K562 (cell line): ENCODE measurements around the gene RSPH1. TPM values are rescaled to one million over a fixed set of nuclear protein-coding genes. Genes with fewer than 3 reads are reported as not detected.

Experiments used
- BHLHE40 ChIP-seq: IDR thresholded peaks from 2 replicates; pipeline ENCODE4 v1.6.1; 2011; ENCODE audit warnings: low read length, improper control_type of control experiment
- BMI1 ChIP-seq: fragments of 150-350 bp; IDR thresholded peaks from 2 replicates; pipeline ENCODE4 v1.6.1; 2014; ENCODE audit warnings: low read length
- BRCA1 ChIP-seq, 2 experiments: fragments of 450-650 bp in 1 of 2; sonication (generic) in 1 of 2; formaldehyde crosslinking in 1 of 2; IDR thresholded peaks; 2 replicates each; pipeline versions ENCODE4 v1.5.0 to v1.6.1; 2017 to 2020; ENCODE audit warnings: mild to moderate bottlenecking in 1 of 2, missing genetic modification reagents in 1 of 2
- CBX8 ChIP-seq: fragments of 200-600 bp; sonication (generic); IDR thresholded peaks from 2 replicates; pipeline ENCODE4 v1.6.1; 2012; ENCODE audit warnings: borderline replicate concordance, mixed run types, low read depth, mild to moderate bottlenecking, moderate library complexity, mixed read lengths, low read length, control low read depth, inconsistent platforms; ENCODE audit not compliant: poor library complexity, severe bottlenecking; ENCODE audit errors: extremely low read depth
- CREB3 ChIP-seq: fragments of 450-650 bp; conservative IDR thresholded peaks from 2 replicates; pipeline ENCODE4 v1.6.1; 2016; ENCODE audit warnings: missing genetic modification characterization, low read depth, mild to moderate bottlenecking, missing compliant biosample characterization, moderate library complexity
- DIDO1 ChIP-seq: fragments of 450-650 bp; IDR thresholded peaks from 2 replicates; pipeline ENCODE4 v1.6.1; 2016; ENCODE audit warnings: low read depth, missing biosample characterization, missing genetic modification characterization
- EZH2 ChIP-seq: IDR thresholded peaks from 2 replicates; pipeline ENCODE4 v1.6.1; 2012; ENCODE audit warnings: low read depth, mild to moderate bottlenecking, inconsistent platforms, low read length, borderline replicate concordance
- FOXP4 ChIP-seq: sonication (generic); formaldehyde crosslinking; IDR thresholded peaks from 2 replicates; pipeline ENCODE4 v1.8.0; 2022; ENCODE audit warnings: mild to moderate bottlenecking, missing genetic modification reagents, borderline replicate concordance
- GATAD2A ChIP-seq: fragments of 450-650 bp; IDR thresholded peaks from 2 replicates; pipeline ENCODE4 v1.6.1; 2017
- HMG20B ChIP-seq: fragments of 250-450 bp; sonication (Bioruptor Pico); IDR thresholded peaks from 2 replicates; pipeline ENCODE4 v1.5.0; 2021; ENCODE audit warnings: mild to moderate bottlenecking
- MLX ChIP-seq, 2 experiments: fragments of 450-650 bp in 1 of 2; sonication (generic) in 1 of 2; formaldehyde crosslinking; conservative IDR thresholded peaks; 2 replicates each; pipeline versions ENCODE4 v1.4.0 to v1.8.1; 2020 to 2022; ENCODE audit warnings: mild to moderate bottlenecking in 1 of 2, missing genetic modification reagents in 1 of 2
- MXI1 ChIP-seq: IDR thresholded peaks from 2 replicates; pipeline ENCODE4 v1.6.1; 2011; ENCODE audit warnings: low read depth, mild to moderate bottlenecking, improper control_type of control experiment, low read length
- NFYB ChIP-seq: IDR thresholded peaks from 2 replicates; pipeline ENCODE4 v1.6.1; 2011; ENCODE audit warnings: mild to moderate bottlenecking, moderate library complexity; ENCODE audit not compliant: insufficient read length; ENCODE audit errors: extremely low read depth
- NR2C1 ChIP-seq, 2 experiments: fragments of 450-650 bp; IDR thresholded peaks; 2 replicates each; pipeline ENCODE4 v1.6.1; 2017; ENCODE audit warnings: mild to moderate bottlenecking in 2 of 2, antibody characterized with exemption in 1 of 2, inconsistent platforms in 1 of 2, missing compliant biosample characterization in 1 of 2, missing genetic modification characterization in 1 of 2
- PPARD ChIP-seq: fragments of 250-450 bp; sonication (Bioruptor Pico); IDR thresholded peaks from 2 replicates; pipeline ENCODE4 v1.8.0; 2022; ENCODE audit warnings: inconsistent platforms, mild to moderate bottlenecking, moderate library complexity
- TCFL5 ChIP-seq: fragments of 250-450 bp; sonication (Bioruptor Pico); conservative IDR thresholded peaks from 2 replicates; pipeline ENCODE4 v1.6.1; 2021; ENCODE audit warnings: mild to moderate bottlenecking, moderate library complexity, matching md5 sums
- TGIF2 ChIP-seq: sonication (generic); formaldehyde crosslinking; IDR thresholded peaks from 2 replicates; pipeline ENCODE4 v1.8.1; 2022; ENCODE audit warnings: mild to moderate bottlenecking, missing genetic modification reagents, moderate library complexity
- TRIM28 ChIP-seq: fragments of 450-650 bp; IDR thresholded peaks from 2 replicates; pipeline ENCODE4 v1.6.1; 2017
- TSC22D4 ChIP-seq: fragments of 450-650 bp; IDR thresholded peaks from 2 replicates; pipeline ENCODE4 v1.6.1; 2016; ENCODE audit warnings: missing genetic modification characterization, missing biosample characterization, control low read depth
- U2AF2 ChIP-seq: fragments of 200-400 bp; formaldehyde crosslinking; optimal IDR thresholded peaks from 2 replicates; pipeline ENCODE3; 2017; ENCODE audit warnings: low read depth, mild to moderate bottlenecking, low read length
- ZNF212 ChIP-seq: fragments of 450-650 bp; formaldehyde crosslinking; IDR thresholded peaks from 2 replicates; pipeline ENCODE4 v1.4.0; 2020; ENCODE audit warnings: mild to moderate bottlenecking
- ZNF282 ChIP-seq: sonication (generic); formaldehyde crosslinking; IDR thresholded peaks from 2 replicates; pipeline ENCODE4 v1.8.1; 2023; ENCODE audit warnings: missing genetic modification reagents
- polyA plus RNA-seq, 8 experiments: library from polyadenylated mRNA; depleted of rRNA in 4 of 8; stranded (reverse) in 5 of 8; unstranded in 3 of 8; fragments of >200 nt; fragmentation: Nextera tagmentation in 2 of 8; fragmentation: Illumina TruSeq in 1 of 8; extraction: Ambion mirVana in 2 of 8; extraction: Trizol in 1 of 8; gene quantifications; 2 replicates each; pipeline versions ENCODE4 v1.2.1 to v1.2.3, GENCODE V29; 2011 to 2014; ENCODE audit warnings: inconsistent platforms in 1 of 8, missing spikeins in 1 of 8
- total RNA-seq, 7 experiments: library from RNA; depleted of rRNA in 6 of 7; stranded (reverse); fragments of >200 nt in 6 of 7; fragmentation: Illumina TruSeq in 2 of 7; extraction: Trizol in 2 of 7; gene quantifications; 2 replicates each; pipeline versions ENCODE4 v1.2.1 to v1.2.3, GENCODE V29; 2011 to 2021; ENCODE audit warnings: low replicate concordance in 1 of 7
- TF ChIP-seq, protein P1 (sequence below): fragments of 450-650 bp; IDR thresholded peaks from 2 replicates; pipeline ENCODE4 v1.6.1; 2016; ENCODE audit warnings: borderline replicate concordance

Gene RSPH1
- total and polyA plus RNA-seq, 9 of the 15 experiments (the other 6 are each of a cell fraction or from before 2014, with no cell fraction given): 0.17 TPM; not detected in 8

GRCh38 chr21:42545745-42546144, 49.7 kb upstream of the RSPH1 start (continued):
- TF ChIP-seq, protein P1, sequence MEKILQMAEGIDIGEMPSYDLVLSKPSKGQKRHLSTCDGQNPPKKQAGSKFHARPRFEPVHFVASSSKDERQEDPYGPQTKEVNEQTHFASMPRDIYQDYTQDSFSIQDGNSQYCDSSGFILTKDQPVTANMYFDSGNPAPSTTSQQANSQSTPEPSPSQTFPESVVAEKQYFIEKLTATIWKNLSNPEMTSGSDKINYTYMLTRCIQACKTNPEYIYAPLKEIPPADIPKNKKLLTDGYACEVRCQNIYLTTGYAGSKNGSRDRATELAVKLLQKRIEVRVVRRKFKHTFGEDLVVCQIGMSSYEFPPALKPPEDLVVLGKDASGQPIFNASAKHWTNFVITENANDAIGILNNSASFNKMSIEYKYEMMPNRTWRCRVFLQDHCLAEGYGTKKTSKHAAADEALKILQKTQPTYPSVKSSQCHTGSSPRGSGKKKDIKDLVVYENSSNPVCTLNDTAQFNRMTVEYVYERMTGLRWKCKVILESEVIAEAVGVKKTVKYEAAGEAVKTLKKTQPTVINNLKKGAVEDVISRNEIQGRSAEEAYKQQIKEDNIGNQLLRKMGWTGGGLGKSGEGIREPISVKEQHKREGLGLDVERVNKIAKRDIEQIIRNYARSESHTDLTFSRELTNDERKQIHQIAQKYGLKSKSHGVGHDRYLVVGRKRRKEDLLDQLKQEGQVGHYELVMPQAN: no peak
- TF ChIP-seq GATAD2A: 0 out of 2 replicates have a peak, but pooled peaks have one; percentile 36
- no peak for TF ChIP-seq CREB3 (tag)
- TF ChIP-seq TRIM28: no peak
- TF ChIP-seq U2AF2: no peak
- TF ChIP-seq CBX8: no peak
- TF ChIP-seq ZNF212 (CRISPR knock-in tag): no peak
- no peak for TF ChIP-seq BRCA1 (IDR thresholded peaks at IDR 0.05)
- TF ChIP-seq BRCA1 (CRISPR knock-in tag; IDR thresholded peaks at IDR 0.05): no peak
- no peak for TF ChIP-seq NR2C1 (IDR thresholded peaks at IDR 0.05)
- 0 out of 2 replicates have a peak, but pooled peaks have one; percentile 36 for TF ChIP-seq NR2C1 (tag; IDR thresholded peaks at IDR 0.05)
- no peak for TF ChIP-seq TSC22D4 (tag)
- TF ChIP-seq TGIF2 (CRISPR knock-in tag): no peak
- TF ChIP-seq MLX (CRISPR knock-in tag; conservative IDR thresholded peaks at IDR 0.05): no peak
- no peak for TF ChIP-seq BHLHE40
- TF ChIP-seq MXI1: no peak
- no peak for TF ChIP-seq HMG20B (CRISPR knock-in tag)
- no peak for TF ChIP-seq EZH2
- no peak for TF ChIP-seq DIDO1 (tag)
- TF ChIP-seq BMI1: no peak
- TF ChIP-seq NFYB: no peak
- no peak for TF ChIP-seq ZNF282 (CRISPR knock-in tag)
- no peak; the same call in 1 of the 2 replicates for TF ChIP-seq FOXP4
- TF ChIP-seq PPARD (CRISPR knock-in tag): no peak
- TF ChIP-seq TCFL5 (CRISPR knock-in tag): no peak
